ENCODE data around the gene SLC51B. TPM values are rescaled to one million over a fixed set of nuclear protein-coding genes. Genes with fewer than 3 reads are reported as not detected.
A peak's percentile ranks its signal among the peaks of the same experiment; 100 is the strongest.

The SLC51B gene
- total and polyA plus RNA-seq, 2 of the 4 experiments (the other 2 are of a cell fraction) = not detected

GRCh38 chr15:65029736-65030208 lies 15.4 kb upstream of the SLC51B start:
- H4K20me1 ChIP-seq (ENCODE audit: insufficient read depth, low read length) = 0 out of 2 replicates have a peak, but pooled peaks cover 8% of the 10 kb centered on the region
- H3K4ac ChIP-seq (ENCODE audit: low read depth, low read length) = no peak overlapping the region
- no peak overlapping the region for H3K56ac ChIP-seq (ENCODE audit: extremely low read depth, insufficient read depth, low read length)
- H2BK15ac ChIP-seq (ENCODE audit: low read depth, low read length) = no peak overlapping the region
- no peak overlapping the region for H2BK20ac ChIP-seq (ENCODE audit: low read depth, low read length)
- no peak overlapping the region for H3K14ac ChIP-seq (replicated peaks; ENCODE audit: low read depth, low read length)
- no peak overlapping the region for H4K5ac ChIP-seq (ENCODE audit: low read depth, low read length)
- no peak overlapping the region for H3K23ac ChIP-seq (ENCODE audit: low read depth, low read length)
- peaks cover 8% of the 10 kb centered on the region; the same call in 1 of the 2 replicates for H3K9me1 ChIP-seq (ENCODE audit: insufficient read depth, low read length)
- BruUV-seq (replicated peaks) = no TSS peak
- H3K18ac ChIP-seq (ENCODE audit: low read depth, low read length) = no peak overlapping the region
- POLR2A ChIA-PET (ENCODE audit: unreplicated experiment) = no interaction called here
- H3K27ac ChIP-seq (ENCODE audit: insufficient read depth, low read length) = no peak overlapping the region
- no peak overlapping the region for H3K4me2 ChIP-seq (ENCODE audit: low read depth, low read length)
- WGBS, 2 experiments (ENCODE audit: extremely low coverage in 2 of 2, insufficient read length in 1 of 2) = 95% methylated on average over 4 of the region's 12 CpGs; no CpG with 5 or more reads in 1 of the 2 experiments
- no peak overlapping the region for H2AK9ac ChIP-seq (replicated peaks; ENCODE audit: low read depth, low read length, poor library complexity)
- peaks cover 8% of the 10 kb centered on the region for H3K36me3 ChIP-seq (ENCODE audit: control insufficient read depth, insufficient read depth, low read length)
- no peak overlapping the region for H3K9ac ChIP-seq (ENCODE audit: low read depth, low read length)
- H3K4me1 ChIP-seq (ENCODE audit: control insufficient read depth, insufficient read depth, low read length) = peaks cover 2% of the 10 kb centered on the region; the same call in 1 of the 2 replicates
- intact Hi-C loops (cut with micrococcal nuclease) = loop anchor here (5.0 to 10.0 kb wide), 4 partner anchors 153 to 297 kb away; partner anchors contain the start of gene PLEKHO2
- CTCF ChIA-PET = no interaction called here
- no peak overlapping the region for H2BK120ac ChIP-seq (ENCODE audit: low read depth, low read length)
- H4K91ac ChIP-seq (ENCODE audit: insufficient read depth, low read depth, low read length) = no peak overlapping the region
- H3K4me3 ChIP-seq (ENCODE audit: insufficient read depth, low read depth, low read length) = peak overlapping the region; percentile 81; the same call in 1 of the 2 replicates
- no peak overlapping the region; the same call in 1 of the 2 replicates for H2AK5ac ChIP-seq (ENCODE audit: low read depth, low read length)
- H2BK5ac ChIP-seq (ENCODE audit: low read depth, low read length, poor library complexity, severe bottlenecking) = no peak overlapping the region
- 0 out of 4 replicates have a peak overlapping the region, but pooled peaks of 1 of the 2 experiments have one; percentile 42 for H4K8ac ChIP-seq (ENCODE audit: low read depth in 2 of 2, low read length in 2 of 2)
- H3K79me1 ChIP-seq (ENCODE audit: low read depth in 1 of 2, low read length in 2 of 2) = peaks cover 12 to 19% of the 10 kb centered on the region in 2 experiments; a peak in 3 of 4 replicates
- DNase-seq = no peak
- no peaks in the 10 kb centered on the region for H3K27me3 ChIP-seq (ENCODE audit: control insufficient read depth, insufficient read depth, low read length)
- in situ Hi-C loops (cut with MboI; ENCODE audit: low sequenced_read_pairs) = loop anchor here (10.0 kb wide), 2 partner anchors 55 to 245 kb away; no protein-coding TSS in a partner anchor
- TF ChIP-seq MAFK (IDR thresholded peaks at IDR 0.05; ENCODE audit: low read depth, low read length) (no peak), RCOR1 (IDR thresholded peaks at IDR 0.05; ENCODE audit: insufficient replicate concordance, low read length) (no peak), POLR2A (IDR thresholded peaks at IDR 0.05; ENCODE audit: low read depth, low read length) (no peak), RFX5 (IDR thresholded peaks at IDR 0.05; ENCODE audit: low read depth, low read length) (no peak), FOS (IDR thresholded peaks at IDR 0.05; ENCODE audit: low read depth, low read length) (no peak), CHD1 (IDR thresholded peaks at IDR 0.05; ENCODE audit: low read depth, low read length) (no peak), ELK1 (IDR thresholded peaks at IDR 0.05; ENCODE audit: borderline replicate concordance, low read depth, low read length) (no peak), BHLHE40 (IDR thresholded peaks at IDR 0.05; ENCODE audit: low read depth, low read length) (no peak), MXI1 (IDR thresholded peaks at IDR 0.05; ENCODE audit: borderline replicate concordance, low read depth, low read length) (no peak), CEBPB (IDR thresholded peaks at IDR 0.05; ENCODE audit: low read depth, low read length) (no peak), SMC3 (IDR thresholded peaks at IDR 0.05; ENCODE audit: low read depth, low read length) (no peak), NFE2L2 (IDR thresholded peaks at IDR 0.05; ENCODE audit: low read depth, low read length) (no peak), USF2 (IDR thresholded peaks at IDR 0.05; ENCODE audit: low read depth, low read length) (no peak), RAD21 (IDR thresholded peaks at IDR 0.05; ENCODE audit: low read length) (no peak), CTCF (conservative IDR thresholded peaks at IDR 0.05; ENCODE audit: low read depth, low read length) (no peak), MAZ (IDR thresholded peaks at IDR 0.05; ENCODE audit: borderline replicate concordance, low read depth, low read length) (no peak)
- no peaks in the 10 kb centered on the region for H3K9me3 ChIP-seq (ENCODE audit: control insufficient read depth, insufficient read depth, low read length)
- no peak for ATAC-seq (ENCODE audit: low read depth)
- no peak overlapping the region for H2AFZ ChIP-seq (replicated peaks; ENCODE audit: low read length, poor library complexity)
- dilution Hi-C loops (cut with HindIII; ENCODE audit: low sequenced_read_pairs, unreplicated experiment) = no loop called here

Measured in IMR-90 (cell line).